Stimulated activated CD4-positive, alpha-beta T cell treated with anti-CD3 and anti-CD28 coated beads, Interleukin-12 subunit alpha, Interleukin-12 subunit beta, amount 100 ng/mL, for 24 hours (primary cell): ENCODE data around the gene CHI3L1.

ENCODE experiments used
- DNase-seq, 2 experiments: peaks; one replicate each; pipeline ENCODE4 v3.0.0-alpha.2; 2020; ENCODE audit warnings: low read depth in 2 of 2

The CHI3L1 gene

DNA sequence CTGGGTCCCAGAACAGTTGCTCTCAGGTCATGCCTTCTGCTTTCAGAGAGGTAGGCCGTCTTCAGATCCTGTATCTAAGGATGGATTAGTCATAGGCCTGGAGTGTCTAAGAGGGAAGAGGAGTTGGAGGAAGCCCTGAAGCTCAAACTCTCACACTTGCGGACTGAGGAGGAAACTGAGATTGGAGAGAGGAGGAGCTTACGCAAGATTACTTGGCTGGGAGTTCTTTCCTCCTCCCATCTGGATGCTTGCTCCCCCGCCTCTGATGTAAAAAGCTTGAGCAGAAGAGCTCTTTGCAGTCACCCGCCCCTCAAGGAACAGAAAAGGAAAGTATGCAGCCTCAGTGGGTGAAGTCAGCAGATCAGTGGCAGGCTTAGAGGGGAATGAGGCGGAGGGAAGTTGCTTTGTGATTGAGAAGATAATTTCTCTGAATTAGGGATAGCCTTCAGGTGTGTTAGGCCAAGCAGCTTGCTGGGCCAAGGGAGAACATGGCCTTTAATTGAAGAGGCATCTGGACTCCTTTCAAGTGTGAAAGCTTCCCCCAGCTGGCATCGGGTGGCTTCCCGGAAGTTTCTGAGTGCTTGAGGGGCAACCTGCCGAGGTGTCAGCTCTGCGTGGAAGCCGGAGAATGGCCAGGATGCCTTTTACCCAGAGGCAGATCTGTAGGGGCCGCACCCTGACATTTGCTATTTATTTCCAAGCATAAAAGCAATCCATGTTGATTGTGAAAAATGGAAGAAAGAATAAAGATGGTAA, 52.4 kb downstream of the CHI3L1 start:
- no peak for DNase-seq

DNA sequence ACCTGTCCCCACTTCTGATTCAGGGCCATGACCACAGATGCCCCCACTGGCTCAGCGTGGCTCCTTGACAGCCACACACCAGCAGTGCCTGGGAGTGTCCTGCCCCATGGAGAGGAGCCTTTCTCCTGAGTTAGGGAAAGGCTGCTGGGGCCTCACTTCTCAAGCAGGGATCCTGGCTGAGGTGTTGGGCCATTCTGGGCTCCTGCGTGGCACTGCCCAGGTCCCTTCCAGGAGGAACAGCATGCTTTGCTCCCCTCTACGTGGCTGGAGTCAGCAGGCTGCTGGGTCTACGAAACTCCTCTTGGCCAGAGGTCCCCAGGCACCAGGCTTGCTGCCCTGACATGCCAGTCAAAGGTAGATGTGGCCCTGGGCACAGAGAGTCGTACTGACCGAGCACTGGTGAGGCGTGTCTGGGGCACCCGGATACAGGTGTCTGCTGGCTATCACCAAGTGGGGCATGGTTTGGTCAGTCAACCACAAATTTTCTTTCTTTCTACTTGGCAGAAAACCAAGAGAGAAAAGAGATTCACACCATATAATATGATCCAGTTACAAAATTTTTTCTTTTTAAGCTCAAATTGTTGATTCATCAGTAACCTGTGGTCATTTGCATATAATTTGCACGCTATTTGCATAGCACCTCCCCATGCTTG, 54.8 kb downstream of the CHI3L1 start:
- no peak for DNase-seq

DNA sequence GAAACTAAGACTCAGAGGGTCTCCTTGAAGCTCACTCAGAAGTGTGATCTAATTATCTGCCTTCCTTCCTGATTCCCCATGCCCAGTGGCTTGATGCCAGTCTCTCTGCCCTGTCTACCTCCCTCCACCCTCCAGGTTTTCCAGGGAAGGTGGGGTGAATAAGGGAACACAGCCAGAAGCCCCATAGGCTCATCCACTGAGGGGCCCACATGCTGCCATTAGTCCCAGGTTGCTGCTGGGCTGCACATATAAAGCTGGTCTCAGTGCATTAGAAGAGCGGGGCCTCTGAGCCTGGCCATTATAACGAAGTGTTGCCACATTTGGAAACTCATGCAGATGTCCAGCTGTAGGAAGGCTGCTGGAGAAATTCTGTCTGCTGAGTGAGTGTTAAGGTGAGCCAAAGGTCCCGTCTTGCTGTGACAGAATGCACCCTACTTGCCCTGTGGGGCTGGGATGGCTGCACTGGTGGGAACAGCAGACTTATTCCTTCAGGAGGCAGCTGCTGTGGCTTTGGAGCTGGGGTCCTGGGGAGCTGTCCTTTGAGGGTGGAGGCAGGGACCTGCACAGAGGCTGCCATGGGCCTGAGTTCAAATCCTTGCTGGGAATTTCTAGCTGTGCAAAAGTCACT, 56.0 kb downstream of the CHI3L1 start:
- no peak for DNase-seq

DNA sequence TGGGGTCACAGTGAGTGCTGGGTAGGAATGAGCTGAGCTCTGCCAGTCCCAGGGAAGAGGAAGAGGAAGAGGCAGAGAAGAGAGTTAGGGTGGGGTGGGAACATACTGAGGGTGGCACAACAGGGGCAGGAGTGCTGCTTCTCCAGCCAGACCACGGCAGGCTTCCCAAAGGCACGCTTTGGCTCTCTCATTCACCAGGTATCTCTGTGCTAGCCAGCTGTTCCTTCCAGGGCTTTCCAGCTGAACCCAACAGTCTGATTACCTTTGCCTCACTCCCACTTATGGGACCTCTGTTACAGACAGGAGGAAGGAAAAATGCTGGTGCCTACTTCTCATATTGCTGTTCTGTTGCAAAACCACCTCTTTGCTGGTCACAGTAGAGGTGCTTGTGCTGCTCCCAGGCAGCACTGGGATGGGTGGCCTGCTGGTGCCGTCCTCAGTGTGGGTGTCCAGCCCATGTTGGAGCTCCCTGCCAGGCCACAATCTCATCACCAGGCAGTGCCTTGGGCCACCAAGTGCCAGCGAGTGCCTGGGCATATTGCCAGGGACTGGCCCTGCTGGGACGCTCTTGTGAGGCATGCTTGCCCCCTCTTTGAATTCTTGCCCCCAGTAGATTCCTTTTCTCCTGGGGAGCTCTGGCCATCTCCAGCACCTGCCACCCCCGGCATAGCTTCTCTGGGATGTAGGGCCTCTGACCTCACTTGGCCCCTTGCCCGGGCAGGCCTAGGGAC, 56.8 kb downstream of the CHI3L1 start:
- no peak for DNase-seq
